GM10248 (cell line): Measurements from ENCODE around the gene HCFC2.
"Not testable (repeated sequence)": the region's sequence is repeated elsewhere in the genome, so short reads cannot be mapped to it uniquely, and the experiment has no call there.

Source experiments
- CTCF ChIA-PET: fragments of 300-600 bp; sonication (Branson Sonifier 250); formaldehyde crosslinking; extraction: SDS; loops from one replicate; lab custom pipeline; 2021; ENCODE audit warnings: antibody characterized with exemption; lab: Yijun Ruan, JAX
- POLR2A ChIA-PET: fragments of 350-650 bp; sonication (Branson Sonifier 250); formaldehyde crosslinking; extraction: SDS; loops from one replicate; lab custom pipeline; 2020; ENCODE audit warnings: antibody characterized with exemption; lab: Yijun Ruan, JAX
- DNase-seq: peaks from one replicate; pipeline ENCODE4 v3.0.0; 2012; ENCODE audit errors: extremely low spot score
- TF ChIP-seq, protein P1 (sequence below): IDR thresholded peaks from 2 replicates; pipeline ENCODE4 v1.5.1; 2012; ENCODE audit warnings: mild to moderate bottlenecking, low read depth; ENCODE audit errors: extremely low read depth, missing control alignments, control extremely low read depth

The HCFC2 gene

DNA sequence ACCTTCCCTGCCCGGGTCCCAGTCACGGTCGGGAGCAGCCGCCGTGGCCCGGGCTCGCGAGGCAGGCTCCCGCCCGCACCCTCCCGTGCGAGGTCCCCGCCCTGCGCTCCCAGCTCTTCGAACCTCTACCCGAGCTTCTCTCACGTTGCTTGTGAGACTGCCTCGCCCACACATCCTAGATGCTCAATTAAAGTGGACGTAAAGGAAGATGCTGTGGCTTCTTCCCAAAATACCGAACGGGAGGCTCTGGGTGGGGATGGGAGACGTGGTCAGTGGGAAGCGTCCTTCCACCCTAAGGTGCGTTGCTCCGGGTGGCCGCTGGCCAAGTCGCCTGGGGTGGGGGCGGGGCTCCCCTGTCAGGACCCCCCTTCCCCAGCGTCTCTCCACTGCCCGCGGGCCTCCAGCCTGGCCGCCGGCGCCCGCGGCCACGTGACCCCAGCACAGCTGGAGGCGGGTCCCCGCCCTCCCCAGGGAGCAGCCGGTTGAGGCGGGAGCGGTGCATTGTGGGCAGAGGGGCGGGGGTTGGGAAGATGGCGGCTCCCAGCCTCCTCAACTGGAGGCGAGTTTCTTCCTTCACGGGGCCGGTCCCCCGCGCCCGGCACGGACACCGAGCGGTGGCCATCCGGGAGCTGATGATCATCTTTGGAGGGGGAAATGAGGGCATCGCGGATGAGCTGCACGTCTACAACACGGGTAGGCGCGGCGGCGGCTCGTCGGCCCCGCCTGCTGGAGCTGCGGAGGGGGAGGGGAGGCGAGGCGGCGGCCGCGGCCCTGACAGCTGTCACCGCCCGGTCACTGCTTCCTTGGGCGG is at the start of gene HCFC2:
HCFC2 (plus strand) TSS at position 501 of the 811 bp plus-strand sequence; CDS start at position 531, 30 bp downstream.
- TF ChIP-seq, protein P1, sequence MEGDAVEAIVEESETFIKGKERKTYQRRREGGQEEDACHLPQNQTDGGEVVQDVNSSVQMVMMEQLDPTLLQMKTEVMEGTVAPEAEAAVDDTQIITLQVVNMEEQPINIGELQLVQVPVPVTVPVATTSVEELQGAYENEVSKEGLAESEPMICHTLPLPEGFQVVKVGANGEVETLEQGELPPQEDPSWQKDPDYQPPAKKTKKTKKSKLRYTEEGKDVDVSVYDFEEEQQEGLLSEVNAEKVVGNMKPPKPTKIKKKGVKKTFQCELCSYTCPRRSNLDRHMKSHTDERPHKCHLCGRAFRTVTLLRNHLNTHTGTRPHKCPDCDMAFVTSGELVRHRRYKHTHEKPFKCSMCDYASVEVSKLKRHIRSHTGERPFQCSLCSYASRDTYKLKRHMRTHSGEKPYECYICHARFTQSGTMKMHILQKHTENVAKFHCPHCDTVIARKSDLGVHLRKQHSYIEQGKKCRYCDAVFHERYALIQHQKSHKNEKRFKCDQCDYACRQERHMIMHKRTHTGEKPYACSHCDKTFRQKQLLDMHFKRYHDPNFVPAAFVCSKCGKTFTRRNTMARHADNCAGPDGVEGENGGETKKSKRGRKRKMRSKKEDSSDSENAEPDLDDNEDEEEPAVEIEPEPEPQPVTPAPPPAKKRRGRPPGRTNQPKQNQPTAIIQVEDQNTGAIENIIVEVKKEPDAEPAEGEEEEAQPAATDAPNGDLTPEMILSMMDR, result no peak
- ChIA-PET POLR2A (interaction anchor here (0.7 to 1.5 kb wide), 6 partner anchors 14 to 223 kb away, joined by 3 to 8 read pairs (median 4); partner anchors contain the start of genes HSP90B1 and NFYB), CTCF (interaction anchor here (1.1 to 5.0 kb wide), 7 partner anchors 14 to 91 kb away, joined by 3 to 29 read pairs (median 7); no protein-coding TSS in a partner anchor)
- peak; percentile 99 for DNase-seq

DNA sequence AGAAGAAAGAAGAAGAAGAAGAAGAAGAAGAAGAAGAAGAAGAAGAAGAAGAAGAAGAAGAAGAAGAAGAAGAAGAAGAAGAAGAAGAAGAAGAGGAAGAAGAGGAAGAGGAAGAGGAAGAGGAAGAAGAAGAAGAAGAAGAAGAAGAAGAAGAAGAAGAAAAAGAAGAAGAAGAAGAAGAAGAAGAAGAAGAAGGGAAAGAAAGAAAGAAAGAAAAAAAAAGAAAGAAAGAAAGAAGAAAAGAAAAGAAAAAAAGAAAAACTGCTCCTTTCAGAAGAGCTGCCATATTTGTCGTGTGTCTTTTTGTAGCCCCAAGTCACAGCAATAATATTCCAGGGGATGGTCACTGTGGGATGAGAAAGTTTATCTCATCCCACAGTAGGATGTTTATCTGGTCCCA is 42.5 kb upstream of the HCFC2 start:
- POLR2A ChIA-PET, CTCF ChIA-PET, DNase-seq: not testable (repeated sequence)

DNA sequence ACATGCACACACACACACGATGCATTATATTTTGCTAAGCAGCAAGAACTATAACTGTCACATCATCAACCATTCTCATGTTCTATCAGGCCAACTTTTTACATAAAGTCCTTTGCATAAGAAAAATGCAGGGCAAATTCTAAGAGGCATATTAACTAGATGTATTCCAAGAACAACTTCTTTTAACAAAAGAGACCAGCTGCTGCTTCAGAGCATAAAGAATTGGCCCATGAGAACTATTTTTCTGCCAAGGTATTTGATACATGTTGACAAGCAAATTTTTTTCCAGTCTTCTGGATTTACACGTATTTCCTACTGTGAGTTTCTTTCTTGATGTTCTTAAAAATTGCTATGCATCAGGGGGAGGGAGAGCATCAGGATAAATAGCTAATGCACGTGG is 41.5 kb upstream of the HCFC2 start:
- CTCF ChIA-PET, result no interaction called here
- TF ChIP-seq, protein P1, result no peak
- DNase-seq, result no peak
- POLR2A ChIA-PET, result no interaction called here

DNA sequence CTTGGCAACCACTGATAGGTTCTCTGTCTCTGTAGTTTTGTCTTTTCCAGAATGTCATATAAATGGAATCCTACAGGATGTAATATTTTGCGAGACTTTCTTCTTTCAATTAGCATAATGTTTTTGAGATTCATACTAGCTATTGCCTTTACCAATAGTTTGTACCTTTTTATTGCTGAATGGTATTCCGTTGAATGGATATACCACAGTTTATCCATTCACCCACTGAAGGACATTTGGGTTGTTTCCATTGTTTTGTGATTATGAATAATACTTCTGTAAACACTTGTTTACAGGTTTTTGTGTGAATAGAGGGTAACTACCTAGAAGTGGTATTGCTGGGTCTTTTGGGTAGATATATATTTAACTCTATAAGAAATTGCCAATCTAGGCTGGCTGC is 40.6 kb upstream of the HCFC2 start:
- DNase-seq, result no peak
- TF ChIP-seq, protein P1, result no peak
- POLR2A ChIA-PET, result no interaction called here
- CTCF ChIA-PET, result no interaction called here

DNA sequence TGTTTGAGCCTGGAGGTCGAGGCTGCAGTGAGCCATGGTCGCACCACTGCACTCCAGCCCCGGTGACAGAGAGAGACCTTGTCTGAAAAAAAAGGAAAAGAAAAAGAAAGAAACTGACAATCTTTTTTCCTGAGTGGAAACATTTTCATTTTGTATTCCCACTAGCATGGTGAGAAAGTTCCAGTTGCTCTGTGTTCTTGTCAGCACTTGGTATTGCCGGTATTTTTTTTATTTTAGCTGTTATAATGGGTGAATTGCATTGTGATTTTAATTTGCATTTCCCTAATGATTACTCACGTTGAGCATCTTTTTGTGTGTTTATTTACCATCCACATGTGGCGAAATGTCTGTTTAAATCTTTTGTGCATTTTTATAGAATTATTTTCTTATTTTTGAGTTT is 40.0 kb upstream of the HCFC2 start:
- TF ChIP-seq, protein P1, result no peak
- DNase-seq, result no peak
- ChIA-PET CTCF (no interaction called here), POLR2A (no interaction called here)

DNA sequence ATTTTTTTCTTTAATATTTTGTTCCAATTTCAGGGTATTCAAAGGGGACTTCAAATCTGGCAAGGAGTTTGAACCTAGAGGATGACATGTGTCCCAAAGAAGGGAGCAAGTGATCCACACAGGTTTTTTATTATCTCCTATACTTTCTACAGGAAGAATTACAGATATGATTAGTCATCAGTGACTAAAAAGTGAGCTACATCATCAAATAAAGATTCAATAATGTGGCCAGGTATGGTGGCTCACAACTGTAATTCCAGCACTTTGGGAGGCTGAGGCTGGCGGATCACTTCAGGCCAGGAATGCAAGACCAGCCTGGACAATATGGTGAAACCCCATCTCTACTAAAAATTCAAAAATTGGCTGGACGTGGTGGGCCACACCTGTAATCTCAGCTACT is 38.6 kb upstream of the HCFC2 start:
- CTCF ChIA-PET, result no interaction called here
- DNase-seq, result no peak

More for the DNA sequence above, 38.6 kb upstream of the HCFC2 start:
- POLR2A ChIA-PET, result no interaction called here
- TF ChIP-seq, protein P1, result no peak
